Tibial nerve (tissue), 4 donors: Measurements from ENCODE around the gene BICRA.

ENCODE experiments used
- EP300 ChIP-seq, 2 donors: sonication (generic); formaldehyde crosslinking; IDR thresholded peaks; one replicate each; pipeline ENCODE4 v1.6.1; 2017; ENCODE audit warnings: antibody characterized with exemption in 2 of 2, mild to moderate bottlenecking in 1 of 2
- TF ChIP-seq, protein P1 (sequence below), 5 experiments: fragments of 200-600 bp in 3 of 5; fragments of 450-650 bp in 2 of 5; sonication (generic) in 3 of 5; IDR thresholded peaks; one replicate each; pipeline ENCODE4 v1.5.1; 2016 to 2019; ENCODE audit warnings: antibody characterized with exemption in 5 of 5, mild to moderate bottlenecking in 3 of 5, moderate library complexity in 2 of 5

GRCh38 chr19:47607564-47608073 is 1.3 kb upstream of the BICRA start:
- TF ChIP-seq, protein P1, sequence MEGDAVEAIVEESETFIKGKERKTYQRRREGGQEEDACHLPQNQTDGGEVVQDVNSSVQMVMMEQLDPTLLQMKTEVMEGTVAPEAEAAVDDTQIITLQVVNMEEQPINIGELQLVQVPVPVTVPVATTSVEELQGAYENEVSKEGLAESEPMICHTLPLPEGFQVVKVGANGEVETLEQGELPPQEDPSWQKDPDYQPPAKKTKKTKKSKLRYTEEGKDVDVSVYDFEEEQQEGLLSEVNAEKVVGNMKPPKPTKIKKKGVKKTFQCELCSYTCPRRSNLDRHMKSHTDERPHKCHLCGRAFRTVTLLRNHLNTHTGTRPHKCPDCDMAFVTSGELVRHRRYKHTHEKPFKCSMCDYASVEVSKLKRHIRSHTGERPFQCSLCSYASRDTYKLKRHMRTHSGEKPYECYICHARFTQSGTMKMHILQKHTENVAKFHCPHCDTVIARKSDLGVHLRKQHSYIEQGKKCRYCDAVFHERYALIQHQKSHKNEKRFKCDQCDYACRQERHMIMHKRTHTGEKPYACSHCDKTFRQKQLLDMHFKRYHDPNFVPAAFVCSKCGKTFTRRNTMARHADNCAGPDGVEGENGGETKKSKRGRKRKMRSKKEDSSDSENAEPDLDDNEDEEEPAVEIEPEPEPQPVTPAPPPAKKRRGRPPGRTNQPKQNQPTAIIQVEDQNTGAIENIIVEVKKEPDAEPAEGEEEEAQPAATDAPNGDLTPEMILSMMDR (IDR thresholded peaks at IDR 0.05): no peak
- TF ChIP-seq EP300 (IDR thresholded peaks at IDR 0.05): no peak
